Coronary artery (tissue), 2 donors: ENCODE results near the gene ARFGAP1.

Experiments used
- DNase-seq: peaks from one replicate; pipeline ENCODE4 v3.0.0-alpha.2; 2017; ENCODE audit warnings: low spot score
- H3K27ac ChIP-seq, 2 donors: fragments of 200-600 bp; sonication (generic); one replicate each; pipeline ENCODE4 v1.5.1; 2016 to 2019
- H3K4me3 ChIP-seq: fragments of 200-600 bp; sonication (generic); 2 replicates; pipeline ENCODE4 v1.5.1; 2016; ENCODE audit warnings: mild to moderate bottlenecking, moderate library complexity
- CTCF ChIP-seq: fragments of 200-600 bp; sonication (generic); IDR thresholded peaks from one replicate; pipeline ENCODE4 v1.5.1; 2019; ENCODE audit warnings: antibody characterized with exemption

ARFGAP1 gene

GRCh38 chr20:63295846-63296245, 23.2 kb downstream of the ARFGAP1 start:
- no peak for TF ChIP-seq CTCF
- no peak overlapping the region for H3K27ac ChIP-seq
- H3K4me3 ChIP-seq = no peak overlapping the region
- no peak for DNase-seq

DNA sequence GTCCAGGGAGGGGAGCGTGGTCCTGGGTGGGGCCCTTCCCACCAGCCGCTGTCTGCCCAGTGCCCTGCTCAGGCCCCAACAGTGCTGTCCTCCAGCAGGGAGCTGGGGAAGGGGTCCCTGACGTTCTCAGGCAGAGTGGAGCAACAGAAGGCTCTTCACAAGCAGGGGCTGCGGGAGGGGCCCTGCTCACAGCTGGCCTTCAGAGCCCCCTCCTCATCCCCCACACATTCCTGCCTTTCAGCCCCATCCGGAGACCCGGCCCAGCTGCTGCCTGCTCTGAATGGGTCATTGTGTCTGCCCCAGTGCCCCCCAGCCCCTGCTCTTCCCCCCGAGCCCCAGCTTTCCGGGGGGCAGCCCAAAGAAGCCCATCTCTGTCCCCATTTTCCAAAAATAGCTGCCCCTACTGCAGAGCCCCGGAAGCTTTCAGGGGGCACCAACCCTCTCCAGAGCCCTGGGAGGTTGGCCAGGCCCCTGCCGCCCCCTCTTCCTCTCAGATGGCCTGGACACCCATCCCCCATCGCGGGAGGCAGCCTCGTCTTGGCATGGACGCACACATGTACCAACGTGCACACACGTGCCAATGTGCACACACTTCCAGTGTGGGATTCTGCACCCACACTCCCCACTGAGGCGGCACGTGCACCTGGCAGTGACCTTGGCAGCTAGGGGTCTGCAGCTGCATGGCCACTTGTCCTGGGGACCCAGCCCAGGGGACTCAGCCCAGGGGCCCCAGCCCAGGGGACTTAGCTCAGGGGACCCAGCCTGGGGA, 24.1 kb downstream of the ARFGAP1 start:
- no peak for DNase-seq
- H3K4me3 ChIP-seq = no peak overlapping the region
- H3K27ac ChIP-seq = no peak overlapping the region
- no peak for TF ChIP-seq CTCF

GRCh38 chr20:63297371-63297781, 24.8 kb downstream of the ARFGAP1 start:
- H3K27ac ChIP-seq = no peak overlapping the region
- no peak overlapping the region for H3K4me3 ChIP-seq
- TF ChIP-seq CTCF = no peak
- DNase-seq = no peak

DNA sequence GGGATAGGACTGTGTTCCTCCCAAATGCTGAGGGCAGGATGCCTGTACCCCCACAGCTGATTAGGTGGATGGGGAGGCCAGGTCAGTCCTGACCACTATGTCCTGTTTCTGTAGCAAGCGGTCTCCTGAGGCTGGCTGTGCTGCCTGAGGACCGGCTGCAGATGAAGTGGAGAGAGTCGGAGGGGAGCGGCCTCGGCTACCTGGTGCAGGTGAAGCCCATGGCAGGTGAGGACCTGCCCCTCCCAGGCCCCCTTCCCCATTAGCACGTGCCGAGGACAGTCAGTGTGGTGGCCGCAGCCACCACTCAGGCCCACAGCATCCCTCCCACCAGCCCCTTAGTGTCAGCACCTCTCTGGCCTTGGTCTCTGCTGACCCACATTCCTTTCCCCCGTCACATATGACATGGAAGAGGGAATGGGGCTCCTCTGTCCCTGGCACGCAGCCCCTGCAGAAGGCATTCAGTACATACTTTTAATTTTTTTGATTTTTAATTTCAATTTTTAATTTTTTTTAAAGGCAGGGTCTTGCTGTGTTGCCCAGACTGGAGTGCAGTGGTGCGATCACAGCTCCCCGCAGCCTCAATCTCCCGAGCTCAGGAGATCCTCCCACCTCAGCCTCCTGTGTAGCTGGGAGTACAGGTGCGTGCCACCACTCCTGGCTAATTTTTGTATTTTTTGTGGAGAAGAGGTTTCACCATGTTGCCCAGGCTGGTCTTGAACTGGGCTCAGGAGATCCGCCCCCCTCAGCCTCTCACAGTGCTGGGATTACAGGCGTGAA, 25.4 kb downstream of the ARFGAP1 start:
- H3K4me3 ChIP-seq = no peak overlapping the region
- no peak overlapping the region for H3K27ac ChIP-seq
- DNase-seq = no peak
- TF ChIP-seq CTCF = no peak

DNA sequence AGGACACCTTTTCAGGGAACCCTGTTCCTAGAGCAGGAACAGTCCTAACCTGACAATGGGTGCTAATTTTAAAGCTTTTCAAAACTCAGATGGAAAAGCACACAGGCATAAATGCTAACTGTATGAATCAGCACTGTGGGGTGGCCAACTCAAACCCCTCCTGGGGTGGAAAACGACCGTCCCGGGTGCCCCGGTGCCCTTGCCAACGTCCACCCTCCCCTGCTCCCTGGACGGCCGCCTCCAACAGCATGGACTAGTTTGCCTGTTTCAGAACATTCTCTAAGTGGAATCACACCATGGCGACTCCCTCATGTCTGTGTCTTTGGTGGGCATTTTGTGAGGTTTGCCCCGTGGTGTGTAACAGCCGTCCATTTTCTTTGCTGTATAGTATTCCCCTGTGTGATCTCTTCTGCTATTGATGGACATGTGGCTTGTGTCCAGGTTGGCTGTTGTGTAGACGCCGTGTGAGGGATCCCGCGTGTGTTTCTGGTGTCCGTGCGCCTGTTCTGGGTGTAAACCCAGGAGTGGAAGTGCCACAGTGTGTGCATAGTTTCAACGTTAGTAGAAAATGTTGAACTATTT, 26.2 kb downstream of the ARFGAP1 start:
- Histone ChIP-seq H3K4me3 (no peak overlapping the region), H3K27ac (no peak overlapping the region)
- TF ChIP-seq CTCF = no peak
- DNase-seq = no peak

GRCh38 chr20:63301671-63302070, 29.1 kb downstream of the ARFGAP1 start:
- no peak for TF ChIP-seq CTCF
- no peak overlapping the region for H3K27ac ChIP-seq
- no peak for DNase-seq
- no peak overlapping the region for H3K4me3 ChIP-seq
